Hematopoietic multipotent progenitor cell treated with erythropoietin and hydrocortisone succinate and interleukin-3 and kit ligand, for 4 days (in vitro differentiated cells): ENCODE measurements around the gene NASP.

Experiments
- DNase-seq: peaks from one replicate; pipeline ENCODE4 v3.0.0-alpha.2; 2015

The NASP gene, protein sequence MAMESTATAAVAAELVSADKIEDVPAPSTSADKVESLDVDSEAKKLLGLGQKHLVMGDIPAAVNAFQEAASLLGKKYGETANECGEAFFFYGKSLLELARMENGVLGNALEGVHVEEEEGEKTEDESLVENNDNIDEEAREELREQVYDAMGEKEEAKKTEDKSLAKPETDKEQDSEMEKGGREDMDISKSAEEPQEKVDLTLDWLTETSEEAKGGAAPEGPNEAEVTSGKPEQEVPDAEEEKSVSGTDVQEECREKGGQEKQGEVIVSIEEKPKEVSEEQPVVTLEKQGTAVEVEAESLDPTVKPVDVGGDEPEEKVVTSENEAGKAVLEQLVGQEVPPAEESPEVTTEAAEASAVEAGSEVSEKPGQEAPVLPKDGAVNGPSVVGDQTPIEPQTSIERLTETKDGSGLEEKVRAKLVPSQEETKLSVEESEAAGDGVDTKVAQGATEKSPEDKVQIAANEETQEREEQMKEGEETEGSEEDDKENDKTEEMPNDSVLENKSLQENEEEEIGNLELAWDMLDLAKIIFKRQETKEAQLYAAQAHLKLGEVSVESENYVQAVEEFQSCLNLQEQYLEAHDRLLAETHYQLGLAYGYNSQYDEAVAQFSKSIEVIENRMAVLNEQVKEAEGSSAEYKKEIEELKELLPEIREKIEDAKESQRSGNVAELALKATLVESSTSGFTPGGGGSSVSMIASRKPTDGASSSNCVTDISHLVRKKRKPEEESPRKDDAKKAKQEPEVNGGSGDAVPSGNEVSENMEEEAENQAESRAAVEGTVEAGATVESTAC

DNA sequence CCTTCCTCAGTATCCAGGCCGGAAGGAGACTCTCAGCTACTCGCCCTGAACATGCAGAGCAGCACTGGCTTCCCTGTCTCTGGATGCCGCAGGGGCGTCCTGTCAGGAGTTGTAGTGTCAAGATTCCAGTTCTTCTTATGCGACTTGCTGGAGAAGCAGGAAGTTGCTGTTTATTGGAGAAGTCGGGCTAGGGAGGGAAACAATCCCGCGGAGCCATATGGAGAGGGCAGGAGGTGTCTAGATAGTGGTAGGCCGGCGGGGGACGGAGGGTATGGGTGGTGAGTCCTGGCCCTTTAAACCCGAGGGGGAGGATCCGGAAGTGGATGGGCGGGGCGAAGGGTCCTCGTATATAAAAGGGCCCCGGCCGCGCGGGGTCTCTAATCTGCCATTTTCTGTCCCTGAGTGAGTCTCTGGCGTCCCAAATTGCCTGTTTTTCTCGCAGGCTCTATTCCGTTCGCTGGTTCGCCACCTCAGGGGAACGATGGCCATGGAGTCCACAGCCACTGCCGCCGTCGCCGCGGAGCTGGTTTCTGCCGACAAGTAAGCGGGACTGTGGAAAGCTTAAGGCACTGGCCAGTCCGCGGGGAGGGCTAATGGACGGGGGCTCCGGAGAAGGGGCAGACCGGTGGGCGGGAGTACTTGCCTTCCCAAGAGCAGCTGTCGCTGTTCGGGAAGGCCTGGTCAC, at the start of gene NASP:
Gene NASP (plus strand): TSS at position 376 of the 685 bp plus-strand sequence. CDS start 106 bp downstream, at position 482.
- peak; percentile 93 for DNase-seq

DNA sequence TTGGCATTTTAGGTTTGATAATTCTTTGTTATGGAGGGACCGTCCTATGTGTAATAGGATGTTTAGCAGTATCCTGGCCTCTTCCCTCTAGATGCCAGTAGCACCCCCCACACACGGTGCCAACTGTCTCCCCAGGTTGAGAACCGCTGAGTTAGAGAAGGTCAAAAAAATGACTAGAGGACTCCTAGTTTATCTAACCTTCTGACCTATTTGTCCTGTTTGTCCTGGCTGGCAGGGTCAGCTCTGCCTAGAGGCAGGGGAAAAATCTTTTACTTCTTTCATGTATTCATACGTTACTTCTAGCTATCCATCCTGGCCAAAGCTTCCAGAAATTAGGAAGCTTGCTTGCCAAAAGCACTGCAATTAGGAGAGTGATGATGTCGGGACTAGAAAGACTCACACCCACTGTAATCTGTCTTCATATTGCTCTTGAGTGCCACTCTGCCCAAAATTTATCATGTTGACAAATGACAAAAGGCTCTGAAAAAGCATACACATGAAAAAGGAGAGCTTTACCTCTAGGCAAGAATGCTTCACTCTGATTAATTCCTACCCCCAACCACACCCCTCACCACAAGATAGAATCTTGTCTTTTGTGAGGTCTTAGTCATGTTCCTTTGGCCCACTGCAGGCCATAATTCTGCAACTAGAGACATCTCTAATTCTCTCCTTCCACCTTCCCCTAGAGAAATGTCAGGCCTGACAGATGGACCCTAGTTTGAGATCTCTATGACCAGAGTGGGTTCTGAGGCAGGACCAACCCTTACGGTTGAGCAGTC, 47.7 kb upstream of the NASP start:
- peak; percentile 42 for DNase-seq

DNA sequence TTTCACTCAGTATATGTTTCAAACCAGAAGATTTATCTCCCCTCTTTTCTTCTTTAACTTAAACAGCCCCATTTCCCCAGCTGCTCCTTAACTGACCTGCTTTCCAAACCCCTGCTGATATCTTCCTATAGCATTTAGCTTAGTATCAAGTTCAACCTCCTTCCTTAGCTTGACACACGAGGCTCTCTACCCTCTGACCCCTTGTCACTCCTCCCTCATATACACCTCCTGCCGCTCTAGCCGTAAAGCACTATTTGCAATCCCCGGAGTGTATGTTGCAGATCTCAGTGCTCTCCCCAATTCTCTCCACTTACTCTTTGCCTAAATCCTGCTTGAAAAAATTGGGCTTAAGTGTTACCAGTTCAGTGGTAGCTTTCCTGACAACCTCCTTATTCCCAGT, 47.0 kb upstream of the NASP start:
- DNase-seq = no peak

DNA sequence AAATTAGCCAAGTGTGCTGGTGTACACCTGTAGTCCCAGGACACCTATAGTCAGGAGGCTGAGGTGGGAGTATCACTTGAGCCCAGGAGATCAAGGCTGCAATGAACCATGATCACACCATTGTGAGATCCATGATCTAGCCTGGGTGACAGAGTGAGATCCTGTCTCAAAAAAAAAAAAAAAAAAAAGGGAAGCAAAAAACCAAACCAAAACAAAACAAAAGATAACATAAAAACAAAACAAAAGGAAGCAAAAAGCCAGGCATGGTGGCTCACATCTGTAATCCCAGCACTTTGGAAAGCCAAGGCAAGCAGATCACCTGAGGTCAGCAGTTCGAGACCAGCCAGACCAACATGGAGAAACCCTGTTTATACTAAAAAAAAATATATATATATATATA, 42.6 kb upstream of the NASP start:
- DNase-seq = no peak

DNA sequence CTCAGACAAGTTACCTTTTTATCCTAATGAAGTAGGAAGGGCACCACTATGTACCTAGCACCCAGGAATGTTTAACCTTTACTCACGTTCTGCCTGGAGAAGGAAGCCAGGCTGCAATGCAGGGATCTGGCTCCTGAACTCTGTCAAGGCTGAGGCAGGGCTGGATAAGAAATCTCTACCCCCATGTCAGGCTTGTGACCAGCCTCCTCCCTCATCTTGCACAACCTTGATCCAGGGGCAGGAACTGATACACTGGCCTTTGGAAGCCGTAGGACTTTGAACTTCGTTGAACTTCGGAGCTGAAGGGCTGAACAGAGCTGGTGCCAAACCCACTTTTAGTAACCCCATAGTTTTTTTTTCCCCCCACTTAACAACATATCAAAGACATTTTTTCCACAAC, 41.2 kb upstream of the NASP start:
- DNase-seq = peak; percentile 17

DNA sequence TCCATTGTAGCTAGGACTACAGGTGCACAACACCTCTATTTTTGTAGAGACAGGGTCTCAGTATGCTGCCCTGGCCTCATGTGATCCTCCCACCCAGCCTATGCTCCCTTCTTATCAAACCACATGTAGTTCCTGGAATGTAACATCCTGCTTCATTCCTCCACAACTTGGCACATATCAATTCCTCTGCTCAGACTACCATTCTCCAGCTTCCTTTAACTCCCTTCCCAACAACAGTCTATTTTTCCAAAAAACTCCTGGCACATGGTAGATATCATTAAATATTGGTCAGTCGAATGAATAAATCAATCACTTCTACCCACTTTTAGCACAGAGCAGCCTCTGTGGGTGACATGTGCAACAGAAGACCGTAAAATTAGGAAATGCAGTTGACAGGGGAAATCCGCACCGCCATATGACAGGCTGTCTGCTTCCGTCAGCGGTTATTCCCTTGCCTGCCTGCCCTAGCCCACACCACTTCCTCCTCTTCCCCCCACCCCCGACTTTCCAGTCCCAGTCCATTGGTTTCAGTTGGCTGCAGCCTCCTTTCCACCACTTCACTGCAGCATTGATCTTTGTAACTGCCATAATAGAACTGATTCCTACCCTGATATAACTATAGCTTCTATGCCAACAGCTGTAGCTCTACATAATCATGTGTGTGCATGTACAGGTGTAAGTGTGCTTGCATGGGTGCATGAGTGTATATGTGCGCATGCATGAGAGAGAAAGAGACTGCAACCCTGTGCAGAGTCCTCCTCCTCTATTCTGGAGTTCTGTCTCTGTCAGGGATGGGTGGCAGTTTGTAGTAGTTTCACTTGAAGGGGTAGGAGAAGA, 40.0 kb upstream of the NASP start:
- peak; percentile 89 for DNase-seq

DNA sequence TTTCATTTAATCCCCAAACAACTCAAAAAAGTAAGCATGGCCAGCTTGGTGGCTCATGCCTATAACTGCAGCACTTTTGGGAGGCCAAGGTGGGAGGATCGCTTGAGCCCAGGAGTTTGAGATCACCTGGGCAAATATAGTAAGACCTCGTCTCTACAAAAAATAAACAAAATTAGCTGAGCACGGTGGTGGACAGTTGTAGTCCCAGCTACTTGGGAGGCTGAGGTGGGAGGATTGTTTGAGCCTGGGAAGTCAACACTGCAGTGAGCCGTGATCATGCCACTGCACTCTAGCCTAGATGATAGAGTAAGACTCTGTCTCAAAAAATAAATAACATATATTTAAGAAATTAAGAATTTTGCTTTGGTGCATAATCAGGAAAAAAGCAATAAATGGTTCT, 39.3 kb upstream of the NASP start:
- no peak for DNase-seq

DNA sequence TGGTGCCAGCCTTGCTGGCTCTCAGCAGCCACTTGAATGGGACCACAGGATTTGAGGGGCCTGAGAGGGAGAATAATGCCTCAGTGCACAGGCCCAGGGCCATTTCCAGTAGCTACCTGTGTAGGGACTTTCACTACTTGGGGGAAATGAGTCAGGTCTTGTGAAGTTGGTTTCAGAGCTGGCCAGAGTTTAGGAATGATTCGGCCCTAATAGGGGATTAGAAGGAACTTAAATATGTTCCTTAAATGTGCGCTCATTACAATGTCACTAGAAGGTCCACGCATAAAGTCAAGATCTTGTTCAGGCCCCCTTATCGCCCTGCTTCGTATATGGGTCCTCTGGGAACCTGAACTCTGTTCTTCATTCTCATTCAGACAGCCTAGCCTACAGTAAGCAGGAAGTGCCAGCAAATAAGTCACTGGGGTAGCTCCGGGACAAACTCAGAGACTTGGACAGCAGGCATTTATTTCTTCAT, 38.8 kb upstream of the NASP start:
- DNase-seq = no peak

DNA sequence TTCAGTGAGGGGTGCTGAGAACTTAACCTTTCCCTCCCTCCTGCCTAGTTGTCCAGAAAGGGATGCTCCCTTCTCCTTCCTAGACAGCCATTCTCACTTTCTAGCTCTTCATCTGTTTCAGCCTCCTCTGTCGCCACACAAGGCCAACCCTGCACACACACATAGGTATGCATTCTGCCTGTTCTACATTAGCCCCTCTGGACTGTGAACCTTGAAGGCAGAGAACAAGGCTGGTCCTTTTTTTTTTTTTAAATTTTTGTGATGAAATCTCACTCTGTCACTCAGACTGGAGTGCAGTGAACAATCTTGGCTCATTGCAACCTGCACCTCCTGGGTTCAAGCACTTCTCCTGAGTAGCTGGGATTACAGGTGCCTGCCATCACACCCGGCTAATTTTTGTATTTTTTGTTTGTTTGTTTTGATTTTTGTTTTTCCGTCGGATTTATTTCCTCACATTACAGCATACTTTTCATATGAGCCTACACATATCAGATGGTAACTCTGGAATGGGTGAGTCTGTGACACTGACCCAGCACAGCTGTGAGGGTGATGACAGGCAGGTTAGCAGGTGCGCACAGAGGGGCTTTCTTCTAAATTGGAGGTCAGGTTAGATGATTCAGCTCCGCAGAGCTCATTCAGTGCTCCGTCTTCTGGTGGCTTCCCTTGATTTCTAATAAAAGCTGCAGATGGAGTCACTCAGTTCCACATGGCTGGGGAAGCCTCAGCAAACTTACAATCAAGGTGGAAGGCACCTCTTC, 38.1 kb upstream of the NASP start:
- no peak for DNase-seq

DNA sequence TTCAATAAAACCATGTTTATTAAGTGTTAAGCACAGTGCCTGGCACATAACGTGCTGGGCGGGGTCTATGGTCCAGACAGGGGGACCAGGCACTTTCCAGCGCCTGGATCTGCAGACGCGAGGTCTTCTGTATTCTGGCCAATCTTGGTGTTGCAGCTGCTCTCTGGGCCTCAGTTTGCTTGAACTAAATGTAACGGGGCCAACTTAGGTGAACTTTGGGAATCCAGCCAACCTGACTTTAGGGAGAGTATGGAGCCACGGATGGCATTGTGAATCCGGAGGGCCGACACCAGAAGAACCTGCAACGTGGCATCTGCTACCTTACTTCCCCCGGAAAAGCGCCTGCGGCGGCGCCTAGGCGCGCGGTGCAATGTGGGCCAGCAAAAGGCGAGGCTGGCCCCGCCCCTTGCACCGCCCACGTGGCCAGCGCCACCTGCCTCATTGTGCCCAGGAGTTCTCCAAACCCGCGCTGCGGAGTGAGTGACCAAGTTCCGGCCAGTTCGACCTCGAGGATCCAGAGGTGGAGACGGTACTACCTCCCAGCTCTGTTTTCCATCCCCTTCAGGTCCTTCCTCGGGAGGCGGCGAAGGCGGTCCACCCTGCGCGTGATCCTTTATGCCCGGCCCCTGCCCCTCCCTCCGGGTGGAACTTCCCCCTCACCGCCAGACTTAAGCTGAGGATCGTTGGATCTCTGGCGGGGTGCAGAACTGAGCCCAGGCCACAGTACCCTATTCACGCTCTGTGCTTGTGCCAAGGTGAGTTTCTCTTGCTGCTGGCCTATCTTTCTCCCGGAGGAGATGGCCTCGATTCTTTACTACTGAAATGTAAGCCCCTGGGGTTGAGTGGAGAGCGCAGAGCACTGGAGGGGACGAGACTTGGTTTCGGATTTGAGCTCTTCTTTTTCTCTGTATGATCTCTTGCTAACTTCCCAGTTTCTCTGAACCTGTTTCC, 33.2 kb upstream of the NASP start, which contains the start of gene AKR1A1:
Gene AKR1A1 (plus strand): TSS at position 426 of the 951 bp plus-strand sequence. CDS start 10,969 bp downstream, outside the sequence.
- DNase-seq = peak; percentile 96

DNA sequence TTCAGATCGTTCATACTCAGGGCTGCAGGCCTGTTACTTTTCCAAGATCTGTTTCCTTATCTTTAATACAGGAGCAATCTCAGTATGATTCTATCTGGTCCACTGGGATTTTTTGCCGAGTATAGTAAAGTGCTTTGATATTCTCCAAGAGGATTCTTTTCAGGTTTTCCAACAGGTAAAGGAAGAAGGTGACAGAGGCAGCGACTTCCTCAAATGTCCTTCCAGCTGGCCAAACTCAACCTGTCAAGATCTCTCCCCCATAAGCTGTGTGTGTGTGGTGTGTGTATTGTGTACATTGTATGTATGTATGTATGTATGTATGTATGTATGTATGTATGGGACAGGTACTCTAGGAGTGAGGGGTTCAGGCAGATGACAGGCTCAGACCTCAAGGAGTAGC, 32.2 kb upstream of the NASP start:
- no peak for DNase-seq

DNA sequence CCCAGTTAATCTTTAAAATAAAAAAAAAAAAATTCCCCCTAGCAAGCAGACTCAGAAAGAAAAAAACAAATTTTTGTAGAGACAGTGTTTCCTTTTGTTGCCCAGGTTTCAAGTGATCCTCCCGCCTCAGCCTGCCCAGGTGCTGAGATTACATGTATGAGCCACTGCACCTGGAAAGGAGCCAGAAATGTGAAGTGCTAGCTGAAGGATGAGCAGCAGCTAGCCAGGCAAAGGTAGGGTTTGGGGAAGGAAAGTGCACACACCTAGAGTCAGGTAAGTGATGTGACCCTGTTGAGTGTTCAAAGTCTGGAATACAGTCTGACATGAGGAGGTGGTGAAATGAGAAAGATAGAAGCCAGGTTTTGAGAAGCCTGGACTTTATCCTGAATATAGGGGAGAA, 31.5 kb upstream of the NASP start:
- DNase-seq = no peak

DNA sequence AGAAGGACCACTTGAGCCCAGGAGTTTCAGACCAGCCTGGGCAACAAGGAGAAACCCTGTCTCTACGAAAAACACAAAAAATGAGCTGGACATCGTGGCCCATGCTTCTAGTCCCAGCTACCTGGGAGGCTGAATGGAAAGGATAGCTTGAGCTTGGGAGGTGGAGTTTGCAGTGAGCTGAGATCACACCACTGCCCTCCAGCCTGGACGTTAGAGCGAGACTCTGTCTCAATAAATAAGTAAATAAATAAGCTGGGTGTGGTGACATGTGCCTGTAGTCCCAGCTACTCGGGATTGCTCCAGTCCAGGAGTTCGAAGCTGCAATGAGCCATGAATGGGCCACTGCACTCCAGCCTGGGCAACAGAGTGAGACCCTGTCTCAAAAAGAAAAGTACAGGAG, 29.6 kb upstream of the NASP start:
- DNase-seq = no peak

DNA sequence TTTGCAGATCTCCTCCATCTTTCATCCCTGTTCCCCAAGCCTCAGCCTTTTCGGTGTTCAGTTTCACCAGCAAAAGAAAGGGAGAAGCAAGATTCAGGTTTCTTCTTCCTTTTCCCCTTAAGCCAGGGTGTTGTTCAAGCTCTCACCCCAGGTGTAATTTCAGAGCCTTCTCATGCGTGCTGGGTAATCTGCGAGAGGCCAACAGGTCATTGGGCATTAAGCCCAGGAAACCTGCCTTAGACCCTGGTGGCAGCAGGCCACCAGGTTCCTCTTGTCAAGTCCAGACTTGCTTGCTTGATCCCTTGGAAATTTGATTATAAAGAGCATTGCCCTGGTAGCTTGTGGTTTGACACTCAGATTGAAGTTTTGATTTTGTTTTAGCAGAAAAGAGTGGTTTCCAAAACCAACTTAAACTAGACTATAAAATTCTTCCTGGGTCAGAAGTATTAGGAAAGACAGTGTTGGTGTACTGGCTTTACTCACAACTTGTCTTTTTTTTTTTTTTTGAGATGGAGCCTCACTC, 26.4 kb upstream of the NASP start:
- DNase-seq = no peak

DNA sequence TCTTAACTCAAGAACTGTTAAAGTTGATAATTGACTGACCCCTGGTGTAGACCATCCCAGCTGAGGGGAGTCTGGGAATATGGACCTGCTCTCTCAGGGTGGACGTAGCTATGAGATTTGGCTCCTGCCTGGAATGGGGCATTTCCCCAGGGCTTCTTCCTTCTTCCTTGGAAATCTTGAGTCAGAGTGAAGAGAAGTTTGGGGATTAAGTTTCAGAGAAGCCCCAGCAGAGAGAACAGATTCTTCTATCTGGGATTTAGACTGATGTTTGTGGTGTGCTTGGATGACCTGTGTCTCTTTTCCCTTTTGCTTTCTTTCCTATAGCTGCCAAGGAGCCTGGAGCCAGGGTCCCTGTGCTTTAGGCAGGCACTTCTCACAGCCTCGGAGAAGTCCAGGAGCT, 20.0 kb upstream of the NASP start:
- no peak for DNase-seq

DNA sequence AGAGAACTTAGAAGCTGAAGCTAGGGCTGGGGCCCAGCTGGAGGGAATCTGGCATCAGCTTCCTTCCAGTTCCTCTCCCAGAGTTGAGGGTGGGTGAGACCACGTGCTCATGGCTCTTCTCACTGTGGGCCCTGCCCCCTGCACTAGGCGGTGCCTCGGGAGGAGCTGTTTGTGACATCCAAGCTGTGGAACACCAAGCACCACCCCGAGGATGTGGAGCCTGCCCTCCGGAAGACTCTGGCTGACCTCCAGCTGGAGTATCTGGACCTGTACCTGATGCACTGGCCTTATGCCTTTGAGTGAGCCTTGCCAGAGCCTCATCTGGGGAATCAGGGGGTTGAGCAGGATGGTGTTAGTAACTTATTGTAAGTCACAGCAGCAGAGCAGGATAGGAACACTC, 17.1 kb upstream of the NASP start:
- peak; percentile 51 for DNase-seq

DNA sequence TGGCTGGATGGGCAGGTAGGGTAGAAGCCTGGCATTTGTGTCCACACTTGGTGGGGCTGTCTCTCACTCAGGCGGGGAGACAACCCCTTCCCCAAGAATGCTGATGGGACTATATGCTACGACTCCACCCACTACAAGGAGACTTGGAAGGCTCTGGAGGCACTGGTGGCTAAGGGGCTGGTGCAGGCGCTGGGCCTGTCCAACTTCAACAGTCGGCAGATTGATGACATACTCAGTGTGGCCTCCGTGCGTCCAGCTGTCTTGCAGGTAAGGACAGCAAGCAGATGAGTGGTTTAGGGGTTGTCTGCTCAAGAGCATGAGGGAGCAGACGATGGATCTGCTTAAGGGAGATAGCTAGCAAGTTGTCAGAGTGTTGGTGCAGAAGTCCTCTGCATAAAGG, 15.9 kb upstream of the NASP start:
- DNase-seq = no peak

DNA sequence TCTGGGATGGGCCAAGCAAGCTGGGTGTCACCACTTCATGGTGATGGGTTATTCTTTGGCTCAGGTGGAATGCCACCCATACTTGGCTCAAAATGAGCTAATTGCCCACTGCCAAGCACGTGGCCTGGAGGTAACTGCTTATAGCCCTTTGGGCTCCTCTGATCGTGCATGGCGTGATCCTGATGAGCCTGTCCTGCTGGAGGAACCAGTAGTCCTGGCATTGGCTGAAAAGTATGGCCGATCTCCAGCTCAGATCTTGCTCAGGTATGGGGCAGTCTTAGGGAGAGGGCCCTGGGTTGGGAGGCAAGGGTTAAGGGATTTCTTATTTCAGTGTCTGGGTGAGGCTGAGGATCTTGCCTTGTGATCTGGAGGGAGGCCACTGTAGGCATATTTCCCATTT, 15.4 kb upstream of the NASP start:
- DNase-seq = no peak

DNA sequence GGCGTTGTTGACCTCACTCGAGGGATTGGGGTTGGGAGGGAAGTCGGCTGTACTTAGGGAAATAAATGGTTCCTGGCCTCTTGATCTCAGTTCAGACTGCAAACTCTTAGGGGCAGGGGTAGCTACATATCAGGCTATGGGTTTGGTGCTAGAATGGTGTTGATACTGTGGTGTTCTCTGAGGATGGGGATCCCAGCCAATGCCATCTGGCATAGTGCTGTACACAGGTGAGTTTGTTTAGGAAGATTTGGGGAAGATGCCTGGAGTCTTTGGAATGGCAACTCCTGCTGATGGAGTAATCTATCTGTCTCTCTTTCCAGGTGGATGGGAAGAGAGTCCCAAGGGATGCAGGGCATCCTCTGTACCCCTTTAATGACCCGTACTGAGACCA, 14.3 kb upstream of the NASP start:
- DNase-seq = no peak
